NCI-H128 (cell line): ENCODE measurements around the gene KLHL2.
"Not testable (repeated sequence)": the region's sequence is repeated elsewhere in the genome, so short reads cannot be mapped to it uniquely, and the experiment has no call there.

Experiments
- DNase-seq: peaks from one replicate; lab custom pipeline; 2025; ENCODE audit not compliant: unreplicated experiment; lab: John Stamatoyannopoulos, UW

Gene KLHL2

DNA sequence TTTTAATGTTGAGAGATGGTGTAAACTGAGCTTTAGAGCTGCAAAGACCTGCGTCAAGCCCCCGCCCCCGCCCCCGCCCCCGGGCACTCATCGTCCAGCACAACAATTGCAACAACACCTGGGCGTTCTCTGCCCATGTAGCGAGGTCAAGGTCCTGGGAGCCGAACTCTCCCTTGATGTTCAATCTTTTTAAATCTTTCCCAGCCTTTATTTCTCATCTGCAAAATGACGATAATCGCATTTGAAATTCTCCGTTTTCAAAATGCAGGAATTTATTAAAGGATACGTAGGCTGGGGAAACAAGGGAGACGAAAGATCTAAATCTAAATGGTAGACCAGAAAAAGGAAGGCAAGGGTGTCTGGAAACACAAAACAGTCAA, 119.5 kb downstream of the KLHL2 start:
- DNase-seq: no peak

DNA sequence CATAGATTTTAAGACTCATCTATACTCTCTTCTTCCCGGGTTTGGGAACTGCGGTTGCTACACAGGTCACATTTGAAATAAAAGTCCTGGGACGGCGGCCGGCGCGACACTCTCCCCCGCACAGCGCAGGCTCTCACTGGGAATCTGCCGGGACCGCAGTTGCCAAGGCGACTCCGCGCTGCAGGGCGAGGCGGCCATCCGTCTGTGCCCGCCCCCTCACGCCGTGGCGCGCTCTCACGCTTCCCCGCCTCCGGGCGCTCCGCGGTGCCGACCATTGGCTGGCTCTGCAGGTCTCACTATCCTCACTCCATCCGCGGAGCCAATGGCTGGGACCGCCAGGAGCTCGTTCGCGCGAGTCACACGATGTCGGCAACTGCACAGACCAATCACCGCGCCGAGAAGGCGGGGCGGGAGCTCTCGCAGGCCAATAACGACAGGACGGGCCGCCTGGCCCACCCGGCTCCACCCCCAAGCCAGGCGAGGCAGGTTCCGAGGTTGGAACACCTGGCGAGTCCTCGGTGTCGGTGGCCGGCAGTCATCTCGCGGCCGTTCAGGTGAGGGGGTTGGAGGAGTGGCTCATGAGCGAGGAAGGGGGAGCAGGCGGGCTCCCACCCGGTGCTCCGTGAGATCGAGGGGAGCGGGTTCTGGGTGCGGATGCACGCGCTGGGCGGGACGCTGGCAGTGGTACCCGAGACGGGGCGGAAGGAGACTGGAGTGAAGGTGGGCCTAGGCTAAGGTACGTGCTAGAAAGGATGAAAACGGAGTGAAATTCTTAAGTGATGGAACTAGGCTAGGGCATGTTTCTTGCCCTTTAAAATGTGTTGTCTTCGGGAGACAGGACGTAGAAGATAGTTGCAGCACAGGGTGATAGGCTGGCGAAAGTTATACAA, 120.1 kb downstream of the KLHL2 start, which contains the start of gene MSMO1:
Gene MSMO1 (plus strand): TSS at position 459 of the 890 bp plus-strand sequence. CDS start 5,702 bp downstream, outside the sequence.
- DNase-seq: peak; percentile 95

DNA sequence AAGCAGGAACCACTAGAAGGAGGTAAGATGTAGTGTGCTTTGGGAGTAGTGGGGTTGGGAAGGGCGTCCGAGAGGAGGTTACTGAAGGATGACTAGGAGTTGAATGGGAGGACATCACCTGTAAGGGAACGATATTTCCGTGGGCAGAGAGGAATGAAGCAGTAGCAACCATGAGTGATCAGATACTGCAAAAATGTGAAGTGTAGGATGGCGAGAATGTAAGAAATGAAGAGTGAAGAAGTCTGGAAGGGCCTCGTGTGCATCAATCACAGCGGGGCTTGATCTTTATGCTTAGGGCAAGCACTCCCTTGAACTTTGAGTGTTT, 120.7 kb downstream of the KLHL2 start:
- DNase-seq: no peak

DNA sequence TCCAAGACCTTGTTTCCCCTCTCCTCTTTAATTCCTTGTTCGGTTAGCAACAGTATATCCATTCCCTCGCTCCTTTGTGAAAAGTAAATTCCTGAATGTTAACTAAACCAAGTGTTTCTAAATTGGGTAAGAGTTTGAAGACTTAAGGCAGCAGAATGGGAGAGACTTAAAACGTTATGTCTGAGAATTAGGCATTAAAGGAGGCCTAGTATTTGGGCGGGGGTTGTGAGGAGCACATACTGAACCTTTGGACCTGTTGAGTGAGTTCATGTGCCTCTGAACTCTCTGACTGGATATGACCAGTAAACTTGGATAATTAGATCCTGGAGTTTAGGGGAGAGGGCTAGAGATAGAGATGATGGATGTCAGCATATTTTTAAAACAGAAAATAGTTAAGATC, 121.3 kb downstream of the KLHL2 start:
- no peak for DNase-seq

DNA sequence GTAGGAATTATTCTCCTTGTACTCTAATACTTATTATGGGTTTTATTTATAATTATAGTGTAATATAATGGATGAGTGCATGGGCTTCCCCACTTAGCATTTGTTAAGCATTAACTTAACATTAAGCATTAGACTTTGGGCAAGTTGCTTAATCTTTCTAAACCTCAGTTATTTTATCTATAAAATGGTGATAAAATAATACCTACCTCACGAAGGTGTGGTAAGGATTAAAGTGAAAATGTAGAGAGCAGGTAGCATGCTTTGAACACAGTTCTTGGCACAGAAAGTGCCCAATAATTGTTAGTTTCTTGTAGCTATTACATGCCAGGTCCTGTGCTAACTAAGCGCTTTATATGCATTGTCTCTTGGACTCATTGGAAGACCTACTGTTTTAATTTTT, 122.7 kb downstream of the KLHL2 start:
- no peak for DNase-seq

DNA sequence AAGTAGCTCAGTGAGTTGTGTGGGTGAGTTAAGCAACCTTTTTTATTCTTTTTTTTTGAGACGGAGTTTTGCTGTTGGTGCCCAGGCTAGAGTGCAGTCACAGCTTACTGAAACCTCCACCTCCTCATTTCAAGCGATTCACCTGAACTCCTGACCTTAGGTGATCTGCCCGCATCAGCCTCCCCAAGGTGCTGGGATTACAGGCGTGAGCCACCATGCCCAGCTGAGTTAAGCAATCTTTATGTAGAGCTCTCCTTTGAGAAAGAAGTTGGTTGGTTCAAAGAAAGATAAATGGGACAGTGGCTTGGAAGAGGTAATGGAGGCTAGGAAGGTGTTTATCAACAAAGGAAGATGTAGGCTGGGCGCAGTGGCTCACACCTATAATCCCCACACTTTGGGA, 123.3 kb downstream of the KLHL2 start:
- no peak for DNase-seq

DNA sequence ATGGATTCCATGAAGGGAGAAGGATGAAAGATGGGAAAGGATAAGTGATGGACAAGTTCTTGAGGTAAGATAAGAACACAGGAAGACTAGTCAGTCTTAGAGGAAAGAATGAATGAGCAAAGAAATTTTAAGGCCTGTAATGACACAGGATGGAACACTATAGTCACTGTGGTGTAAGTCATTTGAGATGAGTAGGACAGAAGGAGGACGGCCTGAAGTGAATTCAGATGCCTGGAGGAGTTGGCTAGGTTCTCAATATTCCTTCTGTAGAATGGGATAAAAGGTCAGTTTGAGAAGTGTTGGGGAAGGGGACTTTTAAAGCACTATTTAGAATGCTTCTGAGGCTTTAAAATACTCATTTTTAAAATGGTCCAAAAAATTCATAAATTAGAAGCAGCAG, 124.0 kb downstream of the KLHL2 start:
- DNase-seq: no peak

DNA sequence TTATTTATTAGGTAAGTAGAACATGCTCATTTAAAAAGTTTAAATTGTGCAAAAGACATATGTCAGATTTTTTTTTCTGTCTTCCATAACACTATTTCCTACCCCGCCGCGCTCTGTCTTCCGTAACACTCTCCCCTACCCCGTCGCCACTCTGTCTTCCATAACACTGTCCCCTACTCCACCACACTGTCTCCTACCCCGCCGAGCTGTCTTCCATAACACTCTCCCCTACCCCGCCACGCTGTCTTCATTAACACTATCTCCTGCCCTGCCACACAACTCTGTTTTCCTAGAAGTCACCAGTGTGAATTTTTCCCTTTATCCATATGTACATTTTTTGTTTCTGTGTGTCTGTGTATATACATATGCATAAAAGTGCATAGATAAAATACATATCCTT, 124.5 kb downstream of the KLHL2 start:
- DNase-seq: no peak

DNA sequence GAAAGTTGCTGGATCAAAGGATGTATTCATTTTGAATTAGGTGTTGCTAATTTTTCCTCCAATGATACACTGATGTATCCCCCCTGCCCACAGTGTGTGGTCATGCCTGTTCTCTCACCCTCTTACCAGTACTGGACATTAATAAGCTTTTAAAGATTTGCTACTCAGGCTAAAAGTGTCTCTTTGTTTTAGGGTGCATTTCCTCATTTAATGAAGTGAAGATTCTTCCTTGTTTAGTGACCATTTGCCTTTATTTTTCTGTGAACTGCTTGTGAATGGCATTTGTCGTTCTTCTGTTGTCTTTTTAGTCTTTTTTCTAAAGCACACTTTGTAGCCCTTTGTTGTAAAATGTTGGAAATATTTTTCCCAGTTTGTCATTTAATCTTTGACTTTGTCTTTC, 125.1 kb downstream of the KLHL2 start:
- DNase-seq: no peak

DNA sequence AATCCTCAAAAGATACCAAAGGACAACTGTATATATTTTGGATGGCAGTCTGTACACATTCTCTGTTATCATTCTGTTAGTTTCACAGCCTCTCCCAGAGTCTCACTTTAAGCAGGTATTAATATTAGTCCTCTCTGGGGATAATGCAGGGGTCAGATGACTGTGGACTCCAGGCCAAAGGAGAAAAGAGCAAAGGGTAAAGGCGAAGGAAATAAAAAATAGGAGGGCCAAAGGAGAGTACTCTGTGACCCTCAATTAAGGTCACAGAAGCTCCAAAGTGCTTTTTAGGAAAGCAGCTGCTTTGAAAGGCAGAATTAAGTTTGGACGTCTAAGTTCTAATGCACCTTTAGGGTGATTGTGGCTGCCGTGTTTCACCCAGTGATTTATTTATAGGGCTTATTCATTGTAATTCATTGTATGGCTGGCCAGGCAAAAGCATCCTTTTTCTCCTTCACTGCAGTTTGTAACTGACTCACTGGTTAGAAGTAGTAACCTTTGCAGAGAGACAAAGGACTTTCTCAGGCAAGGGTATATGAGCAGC, 127.9 kb downstream of the KLHL2 start:
- no peak for DNase-seq

DNA sequence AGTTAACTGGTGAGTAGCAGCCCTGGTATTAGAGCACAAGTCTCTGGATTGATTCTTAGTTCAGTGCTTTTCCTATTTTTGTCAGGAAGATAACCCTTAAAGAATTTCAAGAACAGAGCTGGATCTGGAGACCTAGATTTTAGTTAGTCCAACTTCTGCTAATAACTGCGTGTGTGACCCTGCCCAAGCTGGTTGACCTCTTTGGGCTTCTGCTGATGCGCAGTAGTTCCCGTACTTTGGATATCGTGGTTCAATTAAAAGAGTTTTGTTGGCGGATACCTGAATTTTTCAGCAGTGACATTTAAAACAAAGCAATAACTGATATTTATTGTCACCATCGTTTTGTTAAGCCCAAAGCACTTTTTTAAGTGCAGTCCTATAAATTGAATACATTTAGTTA, 129.4 kb downstream of the KLHL2 start:
- no peak for DNase-seq

DNA sequence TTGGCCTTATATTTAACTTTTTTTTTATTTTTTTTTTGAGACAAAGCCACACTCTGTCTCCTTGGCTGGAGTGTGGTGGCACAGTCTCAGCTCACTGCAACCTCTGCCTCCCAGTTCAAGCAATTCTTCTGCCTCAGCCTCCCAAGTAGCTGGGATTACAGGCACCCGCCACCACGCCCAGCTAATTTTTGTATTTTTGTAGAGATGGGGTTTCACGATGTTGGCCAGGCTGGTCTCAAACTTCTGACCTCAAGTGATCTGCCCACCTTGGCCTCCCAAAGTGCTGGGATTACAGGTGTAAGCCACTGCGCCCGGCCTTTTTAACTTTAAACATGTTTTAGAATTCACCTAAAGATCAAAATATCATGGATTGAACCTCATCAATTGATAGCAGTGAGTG, 135.0 kb downstream of the KLHL2 start:
- DNase-seq: not testable (repeated sequence)

DNA sequence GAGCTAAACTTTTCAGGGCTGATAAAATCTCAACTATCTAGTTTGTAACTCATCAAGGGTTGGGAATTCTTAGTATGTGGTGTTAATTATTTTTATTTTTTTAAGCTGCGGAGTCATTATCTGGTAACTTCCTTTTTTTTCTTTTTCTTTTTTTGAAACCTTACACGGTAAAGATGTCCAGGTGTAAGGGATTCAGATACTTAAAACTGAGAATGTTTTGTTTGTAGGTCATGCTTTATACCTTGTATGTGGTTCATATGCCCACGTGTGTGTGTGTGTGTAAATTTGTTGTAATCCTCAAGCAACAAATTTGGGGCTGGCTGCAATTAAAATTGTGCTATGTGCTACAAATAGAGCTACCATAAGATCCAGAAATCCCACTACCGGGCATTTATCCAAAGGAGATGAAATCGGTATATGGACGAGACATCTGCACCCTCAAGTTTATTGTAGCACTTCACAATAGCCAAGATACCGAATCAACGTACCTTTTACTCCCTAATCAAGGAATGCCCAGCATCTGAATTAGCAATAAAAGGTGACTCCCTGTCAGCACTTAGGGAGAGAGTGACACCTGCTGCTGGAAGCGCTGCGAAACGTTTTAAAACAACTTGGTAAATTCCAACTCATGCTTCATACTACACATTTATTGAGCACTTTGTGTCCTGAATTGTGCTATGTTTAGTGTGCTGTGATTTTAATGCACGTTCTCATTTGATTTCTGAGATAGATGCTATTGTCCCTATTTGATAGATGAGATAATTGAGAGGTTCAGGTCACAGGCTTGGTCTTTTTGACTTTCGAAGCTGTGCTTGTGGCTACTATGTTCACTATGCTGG, 136.2 kb downstream of the KLHL2 start:
- peak; percentile 27 for DNase-seq

DNA sequence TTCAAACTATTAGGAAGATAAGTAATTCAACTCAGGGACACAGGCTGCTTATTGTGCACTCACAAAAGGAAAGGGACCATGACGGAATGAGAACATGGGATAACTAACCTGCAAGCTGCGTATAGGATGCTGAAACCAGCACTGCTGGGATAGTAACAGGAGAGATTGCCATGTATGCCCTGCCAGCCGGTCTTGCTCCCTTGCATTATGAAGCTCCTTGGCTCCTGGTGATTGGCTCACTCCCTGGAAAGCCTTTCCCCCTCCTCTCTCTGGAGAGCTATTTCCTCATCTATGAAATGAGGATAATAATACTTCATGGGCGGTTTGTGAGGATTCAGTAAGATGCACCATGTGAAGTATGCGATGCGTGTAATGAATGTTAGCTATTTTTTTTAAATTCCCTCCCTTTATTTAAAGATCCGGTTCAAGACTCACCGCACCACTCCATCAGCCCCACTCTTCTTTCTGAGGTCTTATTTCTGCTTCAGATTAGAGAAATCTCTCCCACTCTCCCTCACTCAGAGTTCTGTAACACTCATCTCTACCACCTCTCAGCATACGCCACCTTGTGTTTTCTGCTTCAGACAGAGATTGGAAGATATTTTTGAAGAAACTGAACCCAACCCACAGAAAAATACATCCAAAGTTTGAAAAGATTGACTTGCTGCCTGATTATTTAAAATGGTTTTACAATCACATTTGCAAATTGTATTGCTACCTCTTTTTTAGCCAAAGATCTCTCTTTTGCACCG, 138.5 kb downstream of the KLHL2 start:
- DNase-seq: no peak

DNA sequence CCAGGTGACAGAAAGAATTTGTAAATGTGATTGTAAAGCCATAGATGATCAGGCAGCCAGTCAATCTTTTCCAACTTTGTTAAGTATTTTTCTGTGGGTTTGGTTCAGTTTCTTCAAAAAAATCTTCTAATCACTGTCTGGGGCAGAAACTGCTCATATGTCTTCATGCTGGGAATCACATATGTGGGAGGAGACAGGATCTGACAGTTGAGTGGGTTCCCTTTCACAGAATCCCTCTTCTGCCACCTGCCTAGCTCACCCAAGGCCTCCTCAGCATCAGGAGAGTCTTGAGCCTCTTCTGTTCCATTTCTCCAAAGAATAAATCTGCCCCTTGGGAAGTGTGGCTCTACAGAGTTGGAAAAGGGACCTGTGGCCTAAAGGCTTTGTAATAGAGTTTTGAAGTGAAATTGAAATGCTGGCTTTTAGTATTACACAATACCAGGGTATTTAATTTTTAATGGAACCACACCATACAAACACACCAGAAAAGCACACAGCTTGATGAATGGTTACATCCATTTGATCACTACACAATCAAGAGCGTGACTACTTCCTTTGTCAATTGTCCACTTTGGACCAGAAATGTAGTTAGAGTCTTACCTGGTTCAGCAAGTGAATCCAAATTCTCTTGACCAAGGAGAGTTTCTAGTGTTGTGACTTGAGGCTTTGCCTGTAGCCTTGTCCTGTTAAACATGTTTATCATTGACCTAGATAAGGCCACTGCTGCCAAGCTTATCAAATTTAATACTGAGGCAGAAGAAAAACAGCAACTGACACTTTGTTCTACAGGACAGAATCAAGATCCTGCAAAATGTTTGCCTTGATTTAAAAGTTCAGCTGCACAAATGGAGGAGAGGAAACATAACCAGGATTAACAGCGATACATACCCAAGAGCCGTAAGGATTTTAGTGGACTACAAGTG, 140.5 kb downstream of the KLHL2 start:
- no peak for DNase-seq

DNA sequence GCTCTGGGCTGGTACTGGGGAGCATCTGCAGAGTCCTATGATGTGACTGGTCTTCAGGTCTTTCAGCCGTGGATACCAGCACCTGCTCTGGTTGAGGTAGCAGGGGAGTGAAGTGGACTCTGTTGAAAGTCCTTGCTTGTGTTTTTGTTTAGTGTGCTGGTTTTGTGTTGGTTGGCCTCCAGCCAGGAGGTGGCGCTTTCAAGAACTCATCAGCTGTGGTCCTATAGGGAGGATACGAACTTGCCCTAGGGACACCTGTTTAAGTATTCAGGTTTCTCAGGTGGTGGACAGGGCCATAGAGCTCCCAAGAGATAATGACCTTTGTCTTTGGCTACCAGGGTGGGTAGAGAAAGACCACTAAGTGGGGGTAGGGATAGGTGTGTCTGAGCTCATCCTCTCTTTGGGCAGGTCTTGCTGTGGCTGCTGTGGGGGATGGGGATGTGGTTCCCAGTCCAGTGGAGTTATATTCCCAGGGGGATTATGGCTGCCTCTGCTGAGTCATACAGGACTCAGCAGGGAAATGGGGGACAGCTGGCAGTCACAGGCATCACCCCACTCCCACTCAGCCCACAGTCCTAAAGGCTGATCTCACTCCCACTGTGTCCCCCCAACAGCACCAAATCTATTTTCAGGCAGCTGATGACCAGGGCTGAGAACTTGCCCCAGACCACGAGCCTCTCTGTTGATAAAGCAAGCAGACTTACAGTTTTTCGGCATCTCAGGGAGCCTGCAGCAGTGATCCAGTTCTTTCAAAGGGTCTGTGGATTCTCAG, 144.2 kb downstream of the KLHL2 start:
- no peak for DNase-seq

DNA sequence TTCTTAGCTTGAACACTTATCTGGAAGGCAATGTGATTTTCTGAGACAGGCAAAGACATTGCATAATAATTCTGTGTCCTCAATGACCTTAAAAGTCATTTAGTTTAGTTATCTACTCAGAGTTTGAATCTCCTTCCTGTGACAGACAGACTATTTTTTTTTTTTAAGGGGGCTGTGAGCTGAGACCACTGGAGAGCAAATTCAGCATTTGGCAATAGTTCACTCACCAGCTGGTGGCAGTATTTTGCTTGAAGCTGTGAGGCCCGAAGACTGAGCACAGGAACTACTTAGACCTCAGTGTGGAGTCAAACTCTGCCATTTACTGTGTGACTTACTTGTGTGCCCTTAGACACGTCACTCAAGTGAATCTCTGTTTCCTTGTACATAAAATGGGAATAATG, 148.5 kb downstream of the KLHL2 start:
- peak; percentile 4 for DNase-seq

DNA sequence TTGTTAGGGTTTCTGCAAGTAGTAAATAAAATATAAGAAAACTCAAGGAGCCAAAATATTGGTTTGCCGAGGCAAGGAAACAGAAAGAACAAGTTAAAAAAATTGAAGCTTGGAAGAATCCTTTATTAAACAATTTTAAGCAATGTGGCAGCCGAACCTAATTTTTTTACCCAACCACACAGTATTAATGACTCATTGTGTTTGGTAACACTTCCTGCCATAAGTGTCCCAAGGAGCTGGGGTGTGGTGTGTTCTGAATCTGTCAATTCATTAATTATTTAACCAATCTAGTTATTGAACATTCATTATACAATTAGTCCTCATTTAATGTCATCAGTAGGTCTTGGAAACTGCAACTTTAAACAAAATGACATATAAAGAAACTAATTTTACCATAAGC, 152.1 kb downstream of the KLHL2 start:
- no peak for DNase-seq

DNA sequence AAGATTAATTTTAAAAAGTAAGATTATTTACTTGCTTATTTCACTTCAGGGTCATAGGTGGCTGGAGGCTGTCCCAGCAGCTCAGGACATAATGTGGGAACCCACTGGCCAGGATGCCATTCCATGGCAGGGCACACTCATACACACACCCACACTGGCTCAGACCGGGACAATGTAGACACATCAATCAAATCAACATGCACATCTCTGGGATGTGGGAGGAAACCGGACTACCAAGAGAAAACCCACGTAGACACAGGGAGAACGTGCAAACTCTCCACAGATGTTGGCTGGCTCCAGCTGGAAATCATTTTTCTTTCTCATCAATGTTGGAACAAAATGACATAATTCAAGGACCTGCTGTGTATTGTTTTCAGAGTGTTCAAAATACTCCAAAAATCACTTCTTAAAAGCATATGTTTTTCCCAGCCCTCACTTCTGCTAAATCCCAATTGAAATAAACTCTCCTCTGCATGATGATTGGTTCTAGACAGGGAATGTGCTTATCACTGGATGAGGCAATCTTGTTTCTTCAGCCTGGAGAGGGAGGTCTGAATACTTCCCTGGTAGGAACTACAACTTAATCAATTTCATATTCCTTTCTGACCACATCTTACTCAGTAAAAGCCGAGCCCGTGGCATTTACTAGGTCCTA, 152.8 kb downstream of the KLHL2 start:
- DNase-seq: no peak
